ENCODE results near the gene CSMD2.

DNA sequence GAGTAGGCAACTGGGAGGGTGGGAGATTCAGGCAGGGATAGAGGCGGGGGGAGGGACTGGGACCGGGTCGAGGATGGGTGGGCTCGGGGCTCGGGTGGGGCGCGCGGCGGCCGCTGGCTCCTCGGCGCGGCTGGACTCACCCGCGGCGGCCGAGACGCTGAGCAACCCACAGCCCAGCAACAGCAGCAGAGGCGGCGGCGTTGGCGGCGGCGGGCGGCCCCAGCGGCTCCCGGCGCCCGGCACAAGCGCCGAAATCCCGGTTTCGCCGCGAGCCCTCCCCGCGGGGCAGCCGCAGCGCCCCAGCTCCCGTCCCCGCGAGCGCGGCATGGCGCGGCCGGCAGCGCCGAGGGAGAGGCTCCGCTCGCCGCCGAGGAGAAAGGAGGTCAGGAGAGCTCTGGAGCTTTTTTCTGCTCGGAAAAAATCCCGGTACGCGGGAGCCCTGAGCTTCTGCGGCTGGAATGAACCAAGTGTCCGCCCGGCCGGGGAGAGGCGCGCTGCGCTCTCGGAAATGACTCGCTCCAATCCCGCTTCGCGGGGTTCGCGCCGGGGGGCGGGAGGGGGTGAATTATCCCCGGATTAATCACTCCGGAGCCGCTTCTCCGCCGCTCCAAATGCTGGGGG, at the start of gene CSMD2:
- TF ChIP-seq POLR2A (IDR thresholded peaks at IDR 0.05), result no peak
- TF ChIP-seq, protein P1, sequence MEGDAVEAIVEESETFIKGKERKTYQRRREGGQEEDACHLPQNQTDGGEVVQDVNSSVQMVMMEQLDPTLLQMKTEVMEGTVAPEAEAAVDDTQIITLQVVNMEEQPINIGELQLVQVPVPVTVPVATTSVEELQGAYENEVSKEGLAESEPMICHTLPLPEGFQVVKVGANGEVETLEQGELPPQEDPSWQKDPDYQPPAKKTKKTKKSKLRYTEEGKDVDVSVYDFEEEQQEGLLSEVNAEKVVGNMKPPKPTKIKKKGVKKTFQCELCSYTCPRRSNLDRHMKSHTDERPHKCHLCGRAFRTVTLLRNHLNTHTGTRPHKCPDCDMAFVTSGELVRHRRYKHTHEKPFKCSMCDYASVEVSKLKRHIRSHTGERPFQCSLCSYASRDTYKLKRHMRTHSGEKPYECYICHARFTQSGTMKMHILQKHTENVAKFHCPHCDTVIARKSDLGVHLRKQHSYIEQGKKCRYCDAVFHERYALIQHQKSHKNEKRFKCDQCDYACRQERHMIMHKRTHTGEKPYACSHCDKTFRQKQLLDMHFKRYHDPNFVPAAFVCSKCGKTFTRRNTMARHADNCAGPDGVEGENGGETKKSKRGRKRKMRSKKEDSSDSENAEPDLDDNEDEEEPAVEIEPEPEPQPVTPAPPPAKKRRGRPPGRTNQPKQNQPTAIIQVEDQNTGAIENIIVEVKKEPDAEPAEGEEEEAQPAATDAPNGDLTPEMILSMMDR (IDR thresholded peaks at IDR 0.05), result no peak
- peak in 1 of 4 donors; percentile 15 for TF ChIP-seq POLR2AphosphoS5 (IDR thresholded peaks at IDR 0.05)

Measured in sigmoid colon (tissue), 4 donors.